Measurements from ENCODE around the gene ANKRD33B. TPM values are rescaled to one million over a fixed set of nuclear protein-coding genes. Genes with fewer than 3 reads are reported as not detected.
A peak's percentile ranks its signal among the peaks of the same experiment; 100 is the strongest.

Gene ANKRD33B
- total RNA-seq, 1 donor from 2014 or later: 7.2 TPM

- DNase-seq (ENCODE audit: low spot score): peak; percentile 69
Measured at GRCh38 chr5:10691826-10692785, 128.2 kb downstream of the ANKRD33B start.

- DNase-seq (ENCODE audit: low spot score): peak; percentile 81
Measured at GRCh38 chr5:10695055-10695649, 131.3 kb downstream of the ANKRD33B start.

GRCh38 chr5:10695759-10696543 lies 132.1 kb downstream of the ANKRD33B start:
- DNase-seq (ENCODE audit: low spot score): no peak

- no peak for DNase-seq (ENCODE audit: low spot score)
Measured at GRCh38 chr5:10699281-10699874, 135.5 kb downstream of the ANKRD33B start.

- no peak for DNase-seq (ENCODE audit: low spot score)
Measured at GRCh38 chr5:10699987-10700386, 136.1 kb downstream of the ANKRD33B start.

- DNase-seq (ENCODE audit: low spot score): no peak
Measured at GRCh38 chr5:10700516-10700915, 136.6 kb downstream of the ANKRD33B start.

- no peak for DNase-seq (ENCODE audit: low spot score)
Measured at GRCh38 chr5:10701567-10702039, 137.7 kb downstream of the ANKRD33B start.

GRCh38 chr5:10702040-10702629 lies 138.3 kb downstream of the ANKRD33B start:
- DNase-seq (ENCODE audit: low spot score): peak; percentile 69

GRCh38 chr5:10702911-10703491 lies 139.1 kb downstream of the ANKRD33B start:
- DNase-seq (ENCODE audit: low spot score): peak; percentile 61

GRCh38 chr5:10703676-10704075 lies 139.8 kb downstream of the ANKRD33B start:
- DNase-seq (ENCODE audit: low spot score): no peak

- no peak for DNase-seq (ENCODE audit: low spot score)
Measured at GRCh38 chr5:10704949-10705621, 141.2 kb downstream of the ANKRD33B start.

GRCh38 chr5:10705747-10706146 lies 141.9 kb downstream of the ANKRD33B start:
- DNase-seq (ENCODE audit: low spot score): no peak

- no peak for DNase-seq (ENCODE audit: low spot score)
Measured at GRCh38 chr5:10706326-10706725, 142.5 kb downstream of the ANKRD33B start.

Other genes starting within 250 kb of the ANKRD33B start
- 76.3 TPM for gene MARCHF6, start 210.4 kb upstream of the ANKRD33B start, total RNA-seq (ENCODE audit: insufficient read depth, low replicate concordance)
- gene ROPN1L, start 122.2 kb upstream of the ANKRD33B start, total RNA-seq (ENCODE audit: insufficient read depth, low replicate concordance): 7.5 TPM
- gene DAP, start 197.2 kb downstream of the ANKRD33B start, total RNA-seq (ENCODE audit: insufficient read depth, low replicate concordance): 23.6 TPM

Data from umbilical cord (tissue), 2 donors.